A549 treated with DMSO at 1 μM for 4 hours (cell line): ENCODE data around the gene CD274. TPM values are rescaled to one million over a fixed set of nuclear protein-coding genes. Genes with fewer than 3 reads are reported as not detected.

Experiments
- total RNA-seq: library from RNA; stranded (reverse); fragments of 200-300 nt; extraction: Qiagen RNA extraction; gene quantifications from 5 replicates; pipeline ENCODE4 v1.2.3, GENCODE V29; 2022; ENCODE audit warnings: low read depth

Gene CD274
- 1.9 to 3.1 TPM (median 2.8 TPM) in 5 replicates for total RNA-seq

DNA sequence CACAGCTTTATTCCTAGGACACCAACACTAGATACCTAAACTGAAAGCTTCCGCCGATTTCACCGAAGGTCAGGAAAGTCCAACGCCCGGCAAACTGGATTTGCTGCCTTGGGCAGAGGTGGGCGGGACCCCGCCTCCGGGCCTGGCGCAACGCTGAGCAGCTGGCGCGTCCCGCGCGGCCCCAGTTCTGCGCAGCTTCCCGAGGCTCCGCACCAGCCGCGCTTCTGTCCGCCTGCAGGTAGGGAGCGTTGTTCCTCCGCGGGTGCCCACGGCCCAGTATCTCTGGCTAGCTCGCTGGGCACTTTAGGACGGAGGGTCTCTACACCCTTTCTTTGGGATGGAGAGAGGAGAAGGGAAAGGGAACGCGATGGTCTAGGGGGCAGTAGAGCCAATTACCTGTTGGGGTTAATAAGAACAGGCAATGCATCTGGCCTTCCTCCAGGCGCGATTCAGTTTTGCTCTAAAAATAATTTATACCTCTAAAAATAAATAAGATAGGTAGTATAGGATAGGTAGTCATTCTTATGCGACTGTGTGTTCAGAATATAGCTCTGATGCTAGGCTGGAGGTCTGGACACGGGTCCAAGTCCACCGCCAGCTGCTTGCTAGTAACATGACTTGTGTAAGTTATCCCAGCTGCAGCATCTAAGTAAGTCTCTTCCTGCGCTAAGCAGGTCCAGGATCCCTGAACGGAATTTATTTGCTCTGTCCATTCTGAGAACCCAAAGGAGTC, at the start of gene CD274:
Gene CD274 (plus strand): TSS at position 184 of the 733 bp plus-strand sequence. CDS start 5,572 bp downstream, outside the sequence.

DNA sequence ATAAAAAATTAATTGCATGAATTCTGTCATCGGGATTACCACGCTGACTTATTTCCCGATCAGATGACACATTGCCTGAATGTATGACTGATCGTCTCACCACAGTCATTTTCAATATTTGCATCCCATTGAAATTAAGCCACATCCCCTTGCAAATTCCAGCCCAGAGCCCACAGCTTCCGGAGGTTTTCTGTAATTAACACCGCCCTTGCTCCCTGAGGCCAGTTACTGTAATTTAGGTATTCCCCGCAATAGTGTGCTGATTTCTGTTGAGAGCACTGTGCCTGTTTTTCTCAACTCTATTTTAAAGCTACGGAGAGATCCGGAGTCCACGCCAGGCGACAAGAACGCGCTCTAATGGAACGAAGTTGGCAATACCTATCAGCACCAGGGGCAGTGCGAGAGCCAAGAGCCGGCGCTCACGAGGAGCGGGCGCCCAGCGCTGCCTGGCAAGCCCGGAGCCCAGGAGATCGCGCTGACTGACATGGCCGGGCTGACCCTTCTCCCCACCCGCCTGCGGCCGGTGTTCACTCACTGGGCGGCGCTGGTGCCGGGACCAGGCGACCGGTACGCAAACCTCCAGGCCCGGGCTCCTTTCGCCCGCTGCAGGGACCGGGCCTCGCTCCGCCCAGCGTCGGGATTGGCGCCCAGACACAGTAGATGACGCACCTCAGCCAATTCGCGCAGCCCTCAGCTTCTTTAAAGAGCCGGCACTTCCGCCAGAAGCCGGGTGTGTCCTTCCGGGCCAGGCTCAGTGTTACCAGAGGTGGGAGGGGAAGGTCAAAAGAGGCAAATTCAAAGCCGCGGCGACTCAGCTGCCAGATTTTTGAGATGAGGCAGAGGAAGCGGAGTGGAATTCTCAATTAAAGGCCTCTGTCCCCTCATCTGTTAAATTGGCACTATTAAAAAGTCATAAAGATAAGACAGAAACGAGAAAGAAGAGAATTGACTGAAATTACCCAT, 12.8 kb upstream of the CD274 start, which contains the start of gene PLGRKT:
Gene PLGRKT (minus strand): TSS at position 672 of the 963 bp plus-strand sequence. CDS start 5,948 bp downstream, outside the sequence.

DNA sequence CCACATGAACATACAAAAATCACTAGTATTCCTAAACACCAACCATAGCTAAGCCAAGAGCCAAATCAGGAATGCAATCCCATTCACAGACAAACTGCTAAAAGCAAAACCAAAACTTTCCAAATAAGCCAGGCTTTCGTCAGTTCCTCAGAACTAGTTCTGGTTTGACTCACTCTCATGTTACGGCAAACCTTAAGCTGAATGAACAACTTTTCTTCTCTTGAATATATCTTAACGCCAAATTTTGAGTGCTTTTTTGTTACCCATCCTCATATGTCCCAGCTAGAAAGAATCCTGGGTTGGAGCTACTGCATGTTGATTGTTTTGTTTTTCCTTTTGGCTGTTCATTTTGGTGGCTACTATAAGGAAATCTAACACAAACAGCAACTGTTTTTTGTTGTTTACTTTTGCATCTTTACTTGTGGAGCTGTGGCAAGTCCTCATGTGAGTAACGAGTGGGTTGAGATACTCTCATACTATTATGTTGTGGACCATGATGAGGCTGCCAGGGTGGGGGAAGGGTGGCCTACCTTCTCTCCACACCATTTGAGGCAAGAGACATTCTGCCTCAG, 60.1 kb downstream of the CD274 start, which contains the start of gene PDCD1LG2:
Gene PDCD1LG2 (plus strand): TSS at position 172 of the 572 bp plus-strand sequence. CDS start 12,016 bp downstream, outside the sequence.

Other genes starting within 250 kb of the CD274 start
- gene INSL4, start 219.1 kb upstream of the CD274 start, total RNA-seq = 15.5 to 19.2 TPM (median 18.0 TPM) in 5 replicates
- 0.19 to 0.47 TPM (median 0.24 TPM) in 4 of 5 replicates, not detected in the other for gene RLN2, start 145.8 kb upstream of the CD274 start, total RNA-seq
- not detected in 5 replicates for gene RLN1, start 110.7 kb upstream of the CD274 start, total RNA-seq
- gene PLGRKT, start 12.6 kb upstream of the CD274 start, total RNA-seq = 23.2 to 29.4 TPM (median 25.2 TPM) in 5 replicates
- 0.25 to 0.63 TPM (median 0.39 TPM) in 5 replicates for gene PDCD1LG2, start 60.0 kb downstream of the CD274 start, total RNA-seq
- gene RIC1, start 178.6 kb downstream of the CD274 start, total RNA-seq = 10.2 to 14.7 TPM (median 13.4 TPM) in 5 replicates